GM21515 (cell line): Measurements from ENCODE around the gene SEC16A.

Source experiments
- ATAC-seq: cut with Tn5 transposase; IDR thresholded peaks from one replicate; pipeline ENCODE4 v1.9.1; 2021; ENCODE audit not compliant: unreplicated experiment

Gene SEC16A

DNA sequence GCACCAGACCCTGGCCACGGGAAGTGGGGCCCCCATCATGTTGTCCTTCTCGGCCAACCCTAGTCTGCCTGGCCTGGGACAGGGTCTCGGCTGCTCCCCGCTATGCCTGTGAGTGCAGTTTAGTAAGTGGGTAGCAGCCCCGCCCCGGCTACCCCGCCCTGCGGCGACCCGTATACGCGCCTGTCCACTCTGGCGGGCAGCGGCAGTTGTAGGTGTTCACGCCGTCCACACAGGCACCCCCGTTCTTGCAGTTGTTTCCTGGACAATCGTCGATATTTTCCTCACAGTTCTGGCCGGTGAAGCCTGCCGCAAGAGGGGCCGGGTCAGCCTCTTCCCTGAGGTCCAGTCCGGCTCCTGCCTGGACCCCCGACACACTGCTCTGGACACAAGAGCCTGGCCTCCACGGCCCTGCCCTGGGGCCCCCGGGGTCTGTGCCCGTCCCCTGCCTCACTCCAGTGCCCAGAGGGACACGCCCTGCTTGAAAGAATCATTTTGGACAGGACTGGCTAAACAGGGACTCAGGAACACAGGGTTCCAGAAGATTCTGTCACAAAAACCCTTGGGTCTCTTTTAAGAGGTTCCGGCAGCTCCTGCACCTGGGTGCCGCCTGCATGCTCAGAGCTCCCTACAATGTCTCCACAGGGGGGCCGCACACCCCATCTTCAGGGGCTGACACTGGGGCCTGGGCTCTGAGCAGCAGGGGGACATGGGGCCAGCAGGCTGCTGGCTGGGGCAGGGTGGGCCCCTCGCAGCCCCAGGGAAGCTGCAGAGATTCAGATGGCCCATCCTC lies 36.6 kb upstream of the SEC16A start:
- ATAC-seq, result no peak

DNA sequence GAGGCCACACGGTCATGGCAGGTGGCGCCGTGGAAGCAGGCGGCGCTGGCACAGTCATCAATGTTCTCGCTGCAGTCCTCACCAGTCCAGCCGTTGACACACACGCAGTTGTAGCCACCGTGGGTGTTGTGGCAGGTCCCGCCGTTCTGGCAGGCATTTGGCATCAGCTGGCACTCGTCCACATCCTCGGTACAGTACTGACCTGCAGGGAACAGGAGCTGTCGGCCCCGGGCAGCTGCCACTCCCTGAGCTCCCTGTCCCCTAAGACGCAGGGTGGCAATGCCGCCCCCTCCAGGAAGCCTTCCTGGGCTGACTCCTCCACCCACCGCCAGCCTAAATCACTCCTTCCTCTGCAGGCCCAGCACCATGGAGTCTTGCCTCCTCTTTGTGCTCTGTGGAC lies 35.8 kb upstream of the SEC16A start:
- ATAC-seq, result no peak

- ATAC-seq, result no peak
These were observed 35.1 kb upstream of the SEC16A start for GRCh38 chr9:136517950-136518349.

DNA sequence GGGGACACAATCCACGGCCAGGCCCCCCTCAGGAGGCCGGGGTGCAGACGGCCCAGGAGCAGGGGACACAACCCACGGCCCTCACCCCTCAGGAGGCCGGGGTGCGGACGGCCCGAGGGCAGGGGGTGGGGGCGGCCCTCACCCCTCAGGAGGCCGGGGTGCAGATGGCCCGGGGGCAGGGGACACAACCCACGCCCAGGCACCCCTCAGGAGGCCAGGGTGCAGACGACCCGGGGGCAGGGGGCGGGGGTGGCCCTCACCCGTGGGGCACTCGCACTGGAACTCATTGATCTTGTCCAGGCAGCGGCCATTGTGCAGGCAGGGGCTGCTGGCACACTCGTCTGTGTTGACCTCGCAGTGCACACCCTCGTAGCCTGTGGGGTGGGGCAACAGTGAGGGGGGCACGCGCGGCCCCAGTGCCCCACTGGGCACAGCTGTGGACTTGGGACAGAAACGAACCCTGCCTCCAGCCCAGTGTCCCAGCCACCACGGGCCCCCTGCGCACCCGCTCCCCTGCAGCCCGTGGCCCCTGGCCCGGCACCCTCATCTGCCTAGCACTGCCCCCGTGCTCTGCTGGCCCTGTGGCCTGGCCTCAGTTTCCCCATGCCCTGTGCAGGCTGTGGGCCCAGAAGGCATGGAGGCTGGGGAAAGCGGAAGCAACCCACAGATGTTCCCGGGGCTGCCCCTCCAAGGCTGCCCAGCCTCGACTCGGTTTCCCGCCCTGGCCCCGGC lies 34.3 kb upstream of the SEC16A start:
- no peak for ATAC-seq

DNA sequence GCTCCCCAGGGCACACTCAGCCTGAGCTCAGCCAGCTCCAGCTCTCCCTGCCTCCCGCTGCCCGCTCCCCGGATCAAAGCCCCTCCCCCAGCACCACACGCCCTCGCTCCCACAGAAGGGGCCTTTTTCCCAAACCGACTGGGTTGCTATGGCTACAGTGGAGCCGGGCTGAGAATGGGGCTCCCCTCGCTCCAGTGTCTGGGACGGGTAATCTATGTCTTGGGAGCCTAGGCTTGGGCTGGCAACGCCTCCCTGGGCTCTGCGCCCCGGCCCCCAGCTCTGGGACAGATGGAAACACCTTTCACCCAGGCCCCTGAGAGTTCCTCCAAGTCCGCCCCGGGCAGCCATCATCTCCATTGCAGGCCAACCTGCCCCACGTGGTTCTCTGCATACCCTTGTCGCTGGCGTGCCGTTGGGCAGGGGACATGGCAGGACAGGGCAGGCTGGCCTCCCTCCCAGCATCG lies 33.4 kb upstream of the SEC16A start:
- ATAC-seq, result no peak

- no peak for ATAC-seq
These were observed 32.4 kb upstream of the SEC16A start for GRCh38 chr9:136515276-136515675.

GRCh38 chr9:136514022-136514714 lies 31.3 kb upstream of the SEC16A start:
- ATAC-seq, result no peak

GRCh38 chr9:136513191-136513590 lies 30.4 kb upstream of the SEC16A start:
- no peak for ATAC-seq

DNA sequence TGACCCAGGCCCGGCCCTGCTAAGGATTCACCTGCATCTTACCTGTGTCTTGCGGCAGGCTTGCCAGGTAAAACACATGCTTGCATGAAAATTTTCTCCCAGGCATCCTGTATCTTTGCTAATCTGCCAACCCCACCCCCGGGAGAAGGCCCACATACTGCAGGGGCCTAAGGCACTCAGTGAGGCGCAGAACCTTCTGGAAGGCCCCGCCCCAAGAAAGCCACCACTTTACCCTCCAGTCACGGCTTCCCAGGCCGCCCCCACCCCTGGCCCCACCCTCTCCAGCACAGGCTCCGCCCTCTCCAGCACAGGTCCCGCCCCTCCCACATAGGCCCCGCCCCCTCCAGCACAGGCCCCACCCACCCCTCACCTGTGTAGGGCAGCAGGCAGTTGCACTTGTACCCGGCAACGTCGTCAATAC lies 29.8 kb upstream of the SEC16A start:
- no peak for ATAC-seq

GRCh38 chr9:136511670-136512592 lies 29.1 kb upstream of the SEC16A start:
- no peak for ATAC-seq

- no peak for ATAC-seq
These were observed 28.4 kb upstream of the SEC16A start for GRCh38 chr9:136511144-136511669.

DNA sequence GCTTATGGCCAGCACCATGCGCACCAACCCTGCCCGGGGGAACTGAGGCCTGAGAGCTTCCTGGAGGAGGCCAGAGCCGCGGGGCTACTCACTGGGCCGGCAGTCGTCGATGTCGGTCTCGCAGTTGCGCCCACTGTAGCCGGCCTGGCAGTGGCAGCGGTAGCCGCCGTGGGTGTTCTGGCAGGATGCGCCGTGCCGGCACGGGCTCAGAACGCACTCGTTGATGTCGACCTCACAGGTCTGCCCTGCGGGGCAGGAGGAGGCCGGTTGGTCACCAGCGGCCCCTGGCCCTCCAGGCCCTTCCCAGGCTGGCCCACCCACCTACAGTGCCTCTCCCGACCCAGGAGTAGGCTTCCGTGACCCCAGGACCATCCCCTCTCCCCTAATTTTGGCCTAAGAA lies 27.7 kb upstream of the SEC16A start:
- no peak for ATAC-seq

GRCh38 chr9:136509549-136509948 lies 26.7 kb upstream of the SEC16A start:
- ATAC-seq, result no peak

GRCh38 chr9:136508729-136509500 lies 26.1 kb upstream of the SEC16A start:
- ATAC-seq, result no peak

DNA sequence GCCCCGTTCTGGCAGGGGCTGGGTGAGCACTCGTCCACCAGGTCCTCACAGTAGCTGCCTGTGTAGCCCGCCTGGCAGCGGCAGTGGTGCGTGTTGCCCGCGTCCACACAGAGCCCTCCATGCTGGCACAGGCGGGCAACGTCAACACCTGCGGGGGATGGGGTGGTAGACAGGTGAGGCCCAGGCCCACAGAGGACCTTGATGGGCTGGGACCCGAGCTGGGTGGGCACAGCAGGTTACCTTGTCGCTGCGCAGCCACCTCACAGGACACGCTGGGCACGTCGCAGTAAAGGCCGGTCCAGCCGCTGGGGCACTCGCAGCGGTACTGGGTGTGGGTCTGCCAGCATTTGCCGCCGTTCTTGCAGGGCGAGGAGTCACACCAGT lies 25.1 kb upstream of the SEC16A start:
- ATAC-seq, result no peak

DNA sequence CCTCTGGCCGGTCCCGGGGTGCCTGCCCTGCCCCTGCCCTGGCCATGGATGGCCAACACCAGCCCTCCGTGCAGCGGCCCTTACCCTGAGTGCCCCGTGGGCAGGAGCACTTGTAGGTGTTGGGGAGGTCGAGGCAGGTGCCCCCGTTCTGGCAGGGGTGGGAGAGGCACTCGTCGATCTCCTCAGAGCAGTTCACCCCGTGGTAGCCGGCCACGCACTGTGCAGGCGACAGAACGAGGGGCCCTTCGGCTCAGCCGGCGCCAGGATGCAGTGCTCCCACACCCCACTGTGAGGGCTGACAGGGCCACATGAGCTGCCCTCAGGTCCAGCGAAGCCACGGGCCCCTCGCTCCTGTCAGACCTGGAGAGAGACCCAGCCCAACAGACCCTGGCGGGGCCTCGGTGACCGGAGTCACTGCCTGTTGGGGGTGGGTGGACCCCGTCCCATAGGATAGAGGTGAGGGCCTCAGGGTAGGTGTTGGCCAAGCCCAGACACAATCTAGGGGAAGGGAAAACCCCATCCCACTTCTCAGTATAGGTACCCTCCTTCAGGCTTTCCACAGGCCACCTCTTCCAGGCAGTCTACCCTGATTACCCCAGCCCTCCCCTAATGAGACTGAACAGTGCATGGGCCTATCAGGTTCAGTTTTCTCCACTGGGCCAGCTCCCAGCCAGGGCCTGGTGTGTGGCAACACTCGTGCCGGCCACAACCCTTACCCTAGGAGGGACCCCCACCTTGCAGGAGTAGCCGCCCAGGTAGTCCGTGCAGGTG lies 24.6 kb upstream of the SEC16A start:
- no peak for ATAC-seq

GRCh38 chr9:136506425-136506824 lies 23.6 kb upstream of the SEC16A start:
- no peak for ATAC-seq

GRCh38 chr9:136505406-136506403 lies 22.9 kb upstream of the SEC16A start:
- ATAC-seq, result no peak
